Stromal cell of bone marrow (primary cell): ENCODE measurements around the gene ZNF526.

ENCODE experiments used
- DNase-seq: peaks from one replicate; pipeline ENCODE4 v3.0.0-alpha.2; 2012; ENCODE audit warnings: low read depth

Gene ZNF526

GRCh38 chr19:42196011-42197001, 23.8 kb upstream of the ZNF526 start:
- DNase-seq = no peak

GRCh38 chr19:42197375-42197817, 22.7 kb upstream of the ZNF526 start:
- DNase-seq = no peak

DNA sequence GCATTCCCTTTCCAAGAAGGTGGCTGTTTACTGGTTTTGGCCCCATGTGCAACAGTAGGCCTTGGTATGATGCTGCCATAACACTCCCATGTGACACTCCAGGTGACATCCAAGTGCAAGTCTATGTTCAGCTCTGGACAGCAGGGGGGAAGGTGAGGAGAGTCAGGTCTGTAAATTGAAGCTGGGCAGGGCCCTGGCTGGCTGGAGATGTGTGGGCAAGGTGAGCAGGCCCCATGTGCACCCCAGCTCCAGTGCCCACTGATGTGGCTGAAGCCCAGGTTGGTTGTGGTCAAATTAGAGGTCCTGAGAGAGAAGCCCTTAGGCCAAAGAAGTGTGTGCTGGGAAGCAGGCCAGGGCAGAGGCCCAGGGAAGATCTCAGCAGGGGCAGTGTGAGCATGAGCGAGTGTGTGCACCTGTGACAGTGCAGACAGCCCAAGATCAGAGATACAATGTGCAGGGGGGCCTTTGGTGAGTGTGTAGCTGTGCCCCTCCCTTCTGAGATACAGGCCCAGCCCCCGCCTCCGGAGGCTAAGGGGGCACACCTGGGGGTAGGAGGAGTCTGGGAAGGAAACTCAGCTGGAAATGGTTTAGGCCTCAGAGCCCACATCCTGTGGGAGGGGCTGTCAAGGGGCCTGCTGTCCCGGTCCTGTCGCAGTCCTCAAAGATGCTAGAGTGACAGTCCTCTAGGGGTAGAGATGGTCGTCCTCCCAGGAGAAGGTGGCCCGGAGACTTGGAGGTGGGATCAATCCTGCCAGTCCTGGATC, 21.3 kb upstream of the ZNF526 start:
- DNase-seq = no peak

DNA sequence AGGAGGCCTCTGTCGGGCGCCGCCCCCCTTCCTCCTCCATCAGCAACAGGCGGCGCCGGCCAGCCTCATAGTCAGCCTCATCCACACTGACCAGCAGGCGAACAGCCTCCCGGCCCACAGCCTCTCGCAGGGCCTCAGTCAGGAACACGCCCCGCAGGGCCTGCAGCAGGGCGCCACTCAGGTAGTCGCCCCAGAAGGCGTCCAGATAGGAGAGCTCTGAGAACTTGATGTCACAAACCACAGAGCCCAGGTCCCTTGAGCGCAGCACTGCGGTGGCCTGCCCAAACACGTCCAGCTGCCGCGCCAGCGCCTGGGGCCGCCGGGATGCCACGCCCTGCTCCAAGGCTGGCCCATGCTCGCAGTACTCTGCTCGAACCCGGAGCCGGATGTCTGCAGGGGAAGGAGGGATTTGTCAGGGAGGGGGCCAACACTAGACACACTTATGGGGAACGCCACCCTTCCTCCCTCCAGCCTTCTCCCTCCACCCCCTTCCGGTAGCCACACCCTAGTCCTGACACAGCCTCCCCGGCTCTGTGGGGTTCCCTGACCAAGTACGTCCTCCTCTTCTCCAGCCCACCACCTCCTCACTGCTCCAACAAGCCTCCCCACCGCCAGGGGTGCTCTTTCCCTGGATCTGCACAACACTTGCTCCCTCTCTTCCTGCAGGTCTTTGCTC, 20.5 kb upstream of the ZNF526 start:
- DNase-seq = no peak

DNA sequence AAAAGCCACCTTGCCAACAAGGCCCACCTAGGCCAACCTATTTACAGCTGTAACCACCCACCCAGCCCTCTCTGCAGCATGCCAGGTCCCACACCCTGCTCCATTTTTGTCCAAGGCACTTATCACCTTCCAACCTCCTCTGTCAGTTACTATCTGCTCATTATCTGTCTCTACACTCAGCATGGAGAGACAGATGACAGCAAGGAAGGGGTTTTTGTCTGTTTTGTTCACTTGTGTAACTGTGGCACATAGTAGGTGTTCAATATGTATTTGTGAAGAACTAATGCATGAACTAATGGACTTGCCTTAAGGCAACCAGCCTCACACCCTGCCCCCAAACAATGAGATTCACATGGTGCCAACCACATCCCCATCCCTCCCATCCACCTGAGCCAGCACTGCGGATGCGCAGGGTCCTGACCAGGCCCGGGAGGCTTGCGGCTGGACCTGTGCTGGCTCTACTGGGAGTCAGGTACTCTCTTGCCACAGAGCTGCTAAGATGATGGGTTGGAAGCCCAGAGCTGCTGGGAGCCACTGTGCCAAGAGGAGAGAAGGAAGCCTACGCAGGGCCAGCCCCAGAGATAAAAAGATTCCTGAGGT, 19.9 kb upstream of the ZNF526 start:
- DNase-seq = no peak

GRCh38 chr19:42201489-42202289, 18.4 kb upstream of the ZNF526 start:
- DNase-seq = no peak

DNA sequence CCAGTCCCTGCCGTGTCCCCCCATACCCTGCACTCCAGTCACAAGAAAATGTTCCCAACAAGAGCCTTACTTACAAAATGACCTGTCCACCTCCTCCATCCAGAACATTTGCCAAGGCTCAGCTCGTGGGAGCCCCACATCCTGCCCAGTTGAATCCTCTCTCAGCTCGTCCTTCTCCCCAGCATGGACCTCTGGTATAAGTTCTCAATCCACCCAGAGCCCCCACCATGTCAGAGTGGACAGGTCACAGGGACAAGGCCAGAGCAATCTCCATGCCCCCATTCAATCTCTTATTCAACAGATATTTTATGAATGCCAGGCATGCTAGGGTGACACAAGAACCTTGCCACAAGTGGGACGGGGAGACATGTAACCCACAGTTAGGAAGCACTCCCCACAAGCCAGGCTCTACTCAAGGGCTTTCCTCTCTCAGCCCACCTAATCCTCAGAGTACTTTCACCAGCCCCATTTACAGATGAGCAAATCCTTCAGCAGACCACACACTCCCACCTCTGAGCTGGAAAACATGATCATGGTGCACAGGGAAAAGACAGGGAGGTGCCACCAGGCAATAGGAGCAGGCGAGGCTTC, 17.7 kb upstream of the ZNF526 start:
- DNase-seq = no peak

DNA sequence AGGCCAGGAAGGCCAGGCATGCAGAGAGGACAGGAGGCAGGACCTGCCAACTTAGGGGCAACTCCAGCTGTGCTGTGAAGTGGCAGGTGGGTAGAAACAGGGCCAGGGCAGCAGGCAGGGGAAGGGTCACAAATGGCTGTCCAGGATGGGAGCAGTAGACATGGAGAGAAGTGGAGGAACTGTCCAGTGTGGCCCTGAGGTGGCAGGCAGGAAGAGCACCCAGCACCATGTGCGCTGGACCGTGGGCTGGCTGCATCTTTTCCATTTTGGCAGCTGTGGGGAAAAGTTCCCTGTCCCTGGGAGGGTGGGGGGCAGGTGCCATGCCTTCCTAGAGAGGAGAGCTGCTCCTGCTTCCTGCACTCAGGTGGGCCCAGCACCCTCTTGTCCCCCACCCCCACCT, 16.4 kb upstream of the ZNF526 start:
- DNase-seq = no peak

- no peak for DNase-seq
Measured at GRCh38 chr19:42204664-42205063, 15.4 kb upstream of the ZNF526 start.

- DNase-seq = no peak
Measured at GRCh38 chr19:42206871-42207755, 13.0 kb upstream of the ZNF526 start.

- DNase-seq = peak; percentile 50
Measured at GRCh38 chr19:42207767-42208271, 12.3 kb upstream of the ZNF526 start.

GRCh38 chr19:42208612-42209011, 11.5 kb upstream of the ZNF526 start:
- no peak for DNase-seq

DNA sequence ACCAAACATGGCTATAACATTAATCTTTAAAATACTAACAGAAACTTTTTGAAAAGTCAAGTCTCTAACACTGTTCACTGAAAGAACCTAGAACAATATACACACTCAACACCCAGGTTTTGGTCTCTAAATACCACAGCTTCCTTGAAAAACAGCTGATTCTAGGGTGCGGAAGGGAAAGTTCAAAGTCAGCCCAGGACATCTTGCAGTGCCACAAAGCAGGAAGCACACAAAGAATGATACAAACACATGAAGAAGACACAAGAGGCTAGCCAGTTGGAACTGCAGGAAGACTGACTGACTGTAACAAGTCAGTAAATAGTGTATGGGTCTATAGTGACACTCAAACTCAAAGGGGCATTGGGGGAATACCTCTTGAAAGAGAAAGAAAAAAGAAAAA, 7.2 kb upstream of the ZNF526 start:
- no peak for DNase-seq

DNA sequence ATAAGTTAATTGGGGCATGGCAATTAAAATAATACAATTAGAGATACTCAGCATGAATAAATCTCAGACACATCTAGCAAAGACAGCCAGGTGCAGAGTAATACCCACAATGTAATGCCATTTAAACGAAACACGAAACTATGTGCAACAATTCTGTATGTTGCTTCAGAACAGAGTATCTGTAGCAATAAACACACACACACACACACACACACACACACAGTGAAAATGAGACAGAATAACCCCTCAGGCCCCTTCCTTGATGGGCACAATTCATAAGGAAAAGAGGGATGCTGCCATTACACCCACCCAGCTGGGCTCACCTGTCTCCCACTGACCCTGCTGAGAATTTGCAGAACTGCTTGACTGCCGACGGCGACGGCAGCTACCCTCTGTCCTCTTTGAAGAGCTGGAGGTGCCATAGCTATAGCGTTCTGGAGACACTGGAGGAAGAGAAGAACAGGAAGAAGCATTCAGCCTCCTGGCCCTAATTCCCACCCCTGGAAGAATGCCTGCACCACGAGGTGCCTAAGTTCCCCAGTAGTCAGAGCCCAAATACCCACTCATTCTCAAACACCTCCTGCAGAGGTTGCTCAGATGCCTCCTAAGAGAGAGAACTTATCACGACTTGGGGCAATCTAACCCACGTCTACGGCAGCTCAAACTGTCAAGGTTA, 5.2 kb upstream of the ZNF526 start:
- no peak for DNase-seq

- DNase-seq = no peak
Measured at GRCh38 chr19:42216653-42217519, 3.2 kb upstream of the ZNF526 start.

GRCh38 chr19:42217520-42218437, 2.3 kb upstream of the ZNF526 start, which contains the start of gene DEDD2:
Gene DEDD2, minus strand, starts transcription at chr19:42217677. Its CDS starts 670 bp downstream, at chr19:42217007.
- peak; percentile 95 for DNase-seq

GRCh38 chr19:42220751-42221097, 612 bp downstream of the ZNF526 start:
- DNase-seq = no peak
